GM23338 (cell line): ENCODE measurements around the gene FAM83B. TPM values are rescaled to one million over a fixed set of nuclear protein-coding genes. Genes with fewer than 3 reads are reported as not detected.

ENCODE experiments used
- ATAC-seq: fragments of 200-7000 bp; cut with Tn5 transposase; 3 replicates; pipeline ENCODE4 v1.9.1; 2020
- DNase-seq: peaks from one replicate; pipeline ENCODE4 v3.0.0-alpha.2; 2015; ENCODE audit warnings: low spot score
- H2AFZ ChIP-seq: fragments of 200-600 bp; sonication (generic); 2 replicates; pipeline ENCODE4 v1.8.0; 2016; ENCODE audit warnings: antibody characterized with exemption, mild to moderate bottlenecking, moderate library complexity
- H3F3A ChIP-seq: fragments of 200-600 bp; sonication (generic); replicated peaks from 2 replicates; pipeline ENCODE4 v1.8.0; 2017; ENCODE audit warnings: antibody characterized with exemption, mixed run types, low read depth
- H3K27ac ChIP-seq: fragments of 200-600 bp; sonication (generic); 2 replicates; pipeline ENCODE4 v1.6.1; 2016; ENCODE audit warnings: low read depth
- H3K27me3 ChIP-seq: fragments of 200-600 bp; sonication (generic); 2 replicates; pipeline ENCODE4 v1.8.0; 2016; ENCODE audit warnings: mild to moderate bottlenecking, mixed run types, moderate library complexity; ENCODE audit not compliant: insufficient read depth
- H3K36me3 ChIP-seq: fragments of 200-600 bp; sonication (generic); 2 replicates; pipeline ENCODE4 v1.8.0; 2016; ENCODE audit warnings: mild to moderate bottlenecking; ENCODE audit not compliant: insufficient read depth
- H3K4me1 ChIP-seq: fragments of 200-600 bp; sonication (generic); 2 replicates; pipeline ENCODE4 v1.8.0; 2016; ENCODE audit warnings: mild to moderate bottlenecking, moderate library complexity; ENCODE audit not compliant: insufficient read depth
- H3K4me2 ChIP-seq: fragments of 200-600 bp; sonication (generic); 2 replicates; pipeline ENCODE4 v1.7.1; 2017; ENCODE audit warnings: mixed run types
- H3K4me3 ChIP-seq: fragments of 200-600 bp; sonication (generic); 2 replicates; pipeline ENCODE4 v1.6.1; 2016; ENCODE audit warnings: mixed run types
- H3K79me2 ChIP-seq: fragments of 200-600 bp; sonication (generic); replicated peaks from 2 replicates; pipeline ENCODE4 v1.8.0; 2017; ENCODE audit warnings: mild to moderate bottlenecking; ENCODE audit not compliant: insufficient read depth
- H3K9me2 ChIP-seq: fragments of 200-600 bp; sonication (generic); 2 replicates; pipeline ENCODE4 v1.8.0; 2017; ENCODE audit not compliant: insufficient read depth
- H4K20me1 ChIP-seq: fragments of 200-600 bp; sonication (generic); replicated peaks from 2 replicates; pipeline ENCODE4 v1.8.0; 2017; ENCODE audit warnings: mild to moderate bottlenecking; ENCODE audit not compliant: insufficient read depth
- H3K27ac Mint-ChIP-seq: 2 replicates; pipeline ENCODE4 v1.8.0; 2020; ENCODE audit warnings: inconsistent platforms, mild to moderate bottlenecking, moderate library complexity, mixed read lengths
- H3K27me3 Mint-ChIP-seq: 3 replicates; pipeline ENCODE4 v1.8.0; 2022; ENCODE audit warnings: low read depth, mild to moderate bottlenecking, moderate library complexity, mixed read lengths, inconsistent platforms; ENCODE audit not compliant: insufficient read depth, poor library complexity
- H3K36me3 Mint-ChIP-seq: 3 replicates; pipeline ENCODE4 v1.8.0; 2021; ENCODE audit warnings: low read depth, mild to moderate bottlenecking, inconsistent platforms, moderate library complexity, mixed read lengths
- H3K4me1 Mint-ChIP-seq: 3 replicates; pipeline ENCODE4 v1.8.0; 2020; ENCODE audit warnings: mild to moderate bottlenecking, inconsistent platforms, mixed read lengths
- H3K4me3 Mint-ChIP-seq: 3 replicates; pipeline ENCODE4 v1.8.0; 2021; ENCODE audit warnings: moderate library complexity, mild to moderate bottlenecking, inconsistent platforms, mixed read lengths
- H3K9me3 Mint-ChIP-seq: 3 replicates; pipeline ENCODE4 v1.8.0; 2020; ENCODE audit warnings: moderate library complexity, mild to moderate bottlenecking, inconsistent platforms, mixed read lengths
- CREB1 ChIP-seq: fragments of 250-450 bp; sonication (Bioruptor Pico); IDR thresholded peaks from 2 replicates; pipeline ENCODE4 v1.5.0; 2020; ENCODE audit warnings: low read depth, mild to moderate bottlenecking, moderate library complexity
- EZH2 ChIP-seq: fragments of 200-600 bp; sonication (generic); IDR thresholded peaks from one replicate; pipeline ENCODE4 v1.8.0; 2017; ENCODE audit warnings: antibody characterized with exemption, mild to moderate bottlenecking, low read depth; ENCODE audit not compliant: unreplicated experiment
- JUNB ChIP-seq: IDR thresholded peaks from one replicate; pipeline ENCODE4 v1.6.1; 2016; ENCODE audit warnings: antibody characterized with exemption; ENCODE audit not compliant: unreplicated experiment
- ZNF114 ChIP-seq: fragments of 250-450 bp; sonication (Bioruptor Pico); IDR thresholded peaks from 2 replicates; pipeline ENCODE4 v1.5.0; 2020; ENCODE audit warnings: mild to moderate bottlenecking, moderate library complexity
- ZNF331 ChIP-seq: fragments of 250-450 bp; sonication (Bioruptor Pico); IDR thresholded peaks from 2 replicates; pipeline ENCODE4 v1.5.0; 2020; ENCODE audit warnings: low read depth, mild to moderate bottlenecking, moderate library complexity
- polyA plus RNA-seq: library from polyadenylated mRNA; unstranded; fragments of >200 nt; fragmentation: Nextera tagmentation; extraction: Ambion mirVana; gene quantifications from 2 replicates; pipeline ENCODE4 v1.2.1, GENCODE V29; 2016
- total RNA-seq: library from RNA; depleted of rRNA; stranded (reverse); fragments of >200 nt; shearing (Covaris generic); gene quantifications from 2 replicates; pipeline ENCODE4 v1.2.3, GENCODE V29; 2014
- TF ChIP-seq, protein P1 (sequence below): fragments of 250-450 bp; sonication (Bioruptor Pico); IDR thresholded peaks from 2 replicates; pipeline ENCODE4 v1.5.0; 2020; ENCODE audit warnings: mild to moderate bottlenecking, moderate library complexity

FAM83B gene
- total and polyA plus RNA-seq, 2 experiments from 2014 or later = 1.4 to 7.7 TPM

DNA sequence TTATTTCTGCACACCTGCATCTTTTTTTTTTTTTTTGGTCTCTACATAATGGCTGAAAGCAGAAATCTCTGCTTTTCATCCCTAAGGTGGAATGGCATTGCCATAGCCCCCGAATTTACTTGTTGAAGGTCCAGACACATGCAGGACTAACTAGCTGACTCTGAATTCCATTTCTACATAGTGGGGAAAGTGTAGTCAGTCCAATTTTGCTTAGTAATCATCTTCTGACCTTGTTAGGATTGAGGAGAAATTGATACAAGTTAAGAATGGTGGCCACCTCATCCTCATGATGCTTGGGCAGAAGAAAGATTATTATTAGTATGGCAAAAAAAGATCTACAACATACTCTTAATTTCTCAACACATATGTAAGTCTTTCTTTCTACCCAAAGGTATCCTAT lies 16.4 kb upstream of the FAM83B start (continued):
- TF ChIP-seq, protein P1, sequence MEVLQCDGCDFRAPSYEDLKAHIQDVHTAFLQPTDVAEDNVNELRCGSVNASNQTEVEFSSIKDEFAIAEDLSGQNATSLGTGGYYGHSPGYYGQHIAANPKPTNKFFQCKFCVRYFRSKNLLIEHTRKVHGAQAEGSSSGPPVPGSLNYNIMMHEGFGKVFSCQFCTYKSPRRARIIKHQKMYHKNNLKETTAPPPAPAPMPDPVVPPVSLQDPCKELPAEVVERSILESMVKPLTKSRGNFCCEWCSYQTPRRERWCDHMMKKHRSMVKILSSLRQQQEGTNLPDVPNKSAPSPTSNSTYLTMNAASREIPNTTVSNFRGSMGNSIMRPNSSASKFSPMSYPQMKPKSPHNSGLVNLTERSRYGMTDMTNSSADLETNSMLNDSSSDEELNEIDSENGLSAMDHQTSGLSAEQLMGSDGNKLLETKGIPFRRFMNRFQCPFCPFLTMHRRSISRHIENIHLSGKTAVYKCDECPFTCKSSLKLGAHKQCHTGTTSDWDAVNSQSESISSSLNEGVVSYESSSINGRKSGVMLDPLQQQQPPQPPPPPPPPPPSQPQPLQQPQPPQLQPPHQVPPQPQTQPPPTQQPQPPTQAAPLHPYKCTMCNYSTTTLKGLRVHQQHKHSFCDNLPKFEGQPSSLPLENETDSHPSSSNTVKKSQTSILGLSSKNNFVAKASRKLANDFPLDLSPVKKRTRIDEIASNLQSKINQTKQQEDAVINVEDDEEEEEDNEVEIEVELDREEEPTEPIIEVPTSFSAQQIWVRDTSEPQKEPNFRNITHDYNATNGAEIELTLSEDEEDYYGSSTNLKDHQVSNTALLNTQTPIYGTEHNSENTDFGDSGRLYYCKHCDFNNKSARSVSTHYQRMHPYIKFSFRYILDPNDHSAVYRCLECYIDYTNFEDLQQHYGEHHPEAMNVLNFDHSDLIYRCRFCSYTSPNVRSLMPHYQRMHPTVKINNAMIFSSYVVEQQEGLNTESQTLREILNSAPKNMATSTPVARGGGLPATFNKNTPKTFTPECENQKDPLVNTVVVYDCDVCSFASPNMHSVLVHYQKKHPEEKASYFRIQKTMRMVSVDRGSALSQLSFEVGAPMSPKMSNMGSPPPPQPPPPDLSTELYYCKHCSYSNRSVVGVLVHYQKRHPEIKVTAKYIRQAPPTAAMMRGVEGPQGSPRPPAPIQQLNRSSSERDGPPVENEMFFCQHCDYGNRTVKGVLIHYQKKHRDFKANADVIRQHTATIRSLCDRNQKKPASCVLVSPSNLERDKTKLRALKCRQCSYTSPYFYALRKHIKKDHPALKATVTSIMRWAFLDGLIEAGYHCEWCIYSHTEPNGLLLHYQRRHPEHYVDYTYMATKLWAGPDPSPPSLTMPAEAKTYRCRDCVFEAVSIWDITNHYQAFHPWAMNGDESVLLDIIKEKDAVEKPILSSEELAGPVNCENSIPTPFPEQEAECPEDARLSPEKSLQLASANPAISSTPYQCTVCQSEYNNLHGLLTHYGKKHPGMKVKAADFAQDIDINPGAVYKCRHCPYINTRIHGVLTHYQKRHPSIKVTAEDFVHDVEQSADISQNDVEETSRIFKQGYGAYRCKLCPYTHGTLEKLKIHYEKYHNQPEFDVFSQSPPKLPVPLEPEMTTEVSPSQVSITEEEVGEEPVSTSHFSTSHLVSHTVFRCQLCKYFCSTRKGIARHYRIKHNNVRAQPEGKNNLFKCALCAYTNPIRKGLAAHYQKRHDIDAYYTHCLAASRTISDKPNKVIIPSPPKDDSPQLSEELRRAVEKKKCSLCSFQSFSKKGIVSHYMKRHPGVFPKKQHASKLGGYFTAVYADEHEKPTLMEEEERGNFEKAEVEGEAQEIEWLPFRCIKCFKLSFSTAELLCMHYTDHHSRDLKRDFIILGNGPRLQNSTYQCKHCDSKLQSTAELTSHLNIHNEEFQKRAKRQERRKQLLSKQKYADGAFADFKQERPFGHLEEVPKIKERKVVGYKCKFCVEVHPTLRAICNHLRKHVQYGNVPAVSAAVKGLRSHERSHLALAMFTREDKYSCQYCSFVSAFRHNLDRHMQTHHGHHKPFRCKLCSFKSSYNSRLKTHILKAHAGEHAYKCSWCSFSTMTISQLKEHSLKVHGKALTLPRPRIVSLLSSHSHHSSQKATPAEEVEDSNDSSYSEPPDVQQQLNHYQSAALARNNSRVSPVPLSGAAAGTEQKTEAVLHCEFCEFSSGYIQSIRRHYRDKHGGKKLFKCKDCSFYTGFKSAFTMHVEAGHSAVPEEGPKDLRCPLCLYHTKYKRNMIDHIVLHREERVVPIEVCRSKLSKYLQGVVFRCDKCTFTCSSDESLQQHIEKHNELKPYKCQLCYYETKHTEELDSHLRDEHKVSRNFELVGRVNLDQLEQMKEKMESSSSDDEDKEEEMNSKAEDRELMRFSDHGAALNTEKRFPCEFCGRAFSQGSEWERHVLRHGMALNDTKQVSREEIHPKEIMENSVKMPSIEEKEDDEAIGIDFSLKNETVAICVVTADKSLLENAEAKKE (CRISPR knock-in tag) = no peak
- no peak for TF ChIP-seq JUNB

DNA sequence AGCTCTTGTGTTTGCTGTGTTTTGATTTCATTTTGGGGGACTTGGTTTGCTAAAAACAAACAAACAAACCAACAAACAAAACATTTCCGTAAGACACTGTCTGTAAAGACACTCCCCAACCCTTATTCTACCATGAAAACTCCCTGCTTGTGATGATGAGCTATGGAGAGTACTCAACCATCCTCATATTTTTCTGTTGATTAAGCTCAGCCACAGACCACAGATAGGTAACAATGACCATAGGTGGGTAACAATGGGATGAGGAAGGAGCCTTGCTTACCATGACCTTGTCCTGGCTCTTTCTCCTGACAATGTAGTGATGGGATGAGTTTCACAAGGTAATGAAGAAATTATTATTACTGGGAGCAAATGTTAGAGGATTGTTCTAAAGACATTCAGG lies 11.4 kb upstream of the FAM83B start:
- Histone ChIP-seq H3K4me3 (no peak overlapping the region), H3K79me2 (no peaks in the 10 kb centered on the region), H3K9me2 (no peaks in the 10 kb centered on the region), H3K27me3 (no peaks in the 10 kb centered on the region), H3K36me3 (no peaks in the 10 kb centered on the region), H4K20me1 (no peaks in the 10 kb centered on the region), H2AFZ (no peak overlapping the region), H3K27ac (no peak overlapping the region), H3F3A (no peaks in the 10 kb centered on the region), H3K4me1 (no peaks in the 10 kb centered on the region), H3K4me2 (no peak overlapping the region)
- no peaks in the 10 kb centered on the region for H3K4me1 Mint-ChIP-seq
- H3K27ac Mint-ChIP-seq = no peak overlapping the region
- DNase-seq (no peak), ATAC-seq (no peak)
- H3K36me3 Mint-ChIP-seq = no peaks in the 10 kb centered on the region
- H3K27me3 Mint-ChIP-seq = peaks cover 5% of the 10 kb centered on the region
- no peak overlapping the region for H3K4me3 Mint-ChIP-seq
- no peaks in the 10 kb centered on the region for H3K9me3 Mint-ChIP-seq
- TF ChIP-seq ZNF114 (CRISPR knock-in tag) (no peak), EZH2 (no peak), ZNF331 (CRISPR knock-in tag) (no peak), CREB1 (CRISPR knock-in tag) (no peak)
- TF ChIP-seq, protein P1 (CRISPR knock-in tag) = no peak
